Neural cell (in vitro differentiated cells): ENCODE measurements around the gene ARMC9. TPM values are rescaled to one million over a fixed set of nuclear protein-coding genes. Genes with fewer than 3 reads are reported as not detected.

ENCODE experiments used
- H2AFZ ChIP-seq: fragments of 200-600, 300-800 bp; sonication (generic), shearing (Covaris generic); 2 replicates; pipeline ENCODE4 v1.6.0; 2014; ENCODE audit warnings: low read depth, mild to moderate bottlenecking, antibody characterized with exemption, low read length, moderate library complexity
- H3F3A ChIP-seq: fragments of 200-600 bp; shearing (Covaris generic); 2 replicates; pipeline ENCODE4 v1.6.1; 2016; ENCODE audit warnings: mild to moderate bottlenecking, moderate library complexity, mixed read lengths, antibody characterized with exemption, low read length; ENCODE audit not compliant: insufficient read depth, poor library complexity, severe bottlenecking
- H3K27ac ChIP-seq: fragments of 200-600, 300-800 bp; sonication (generic), shearing (Covaris generic); 2 replicates; pipeline ENCODE4 v1.5.1; 2014; ENCODE audit warnings: mild to moderate bottlenecking, low read length, moderate library complexity
- H3K27me3 ChIP-seq: fragments of 300-800, 200-600 bp; sonication (generic), shearing (Covaris generic); 2 replicates; pipeline ENCODE4 v1.6.0; 2014; ENCODE audit warnings: mild to moderate bottlenecking, low read depth, low read length, moderate library complexity; ENCODE audit not compliant: insufficient read depth
- H3K36me3 ChIP-seq: fragments of 300-800, 200-600 bp; sonication (generic), shearing (Covaris generic); 2 replicates; pipeline ENCODE4 v1.5.1; 2014; ENCODE audit warnings: mild to moderate bottlenecking, antibody characterized with exemption, low read length, moderate library complexity; ENCODE audit not compliant: insufficient read depth
- H3K4me2 ChIP-seq: fragments of 300-800, 200-600 bp; sonication (generic), shearing (Covaris generic); 2 replicates; pipeline ENCODE4 v1.6.0; 2014; ENCODE audit warnings: mild to moderate bottlenecking, low read length
- H3K4me3 ChIP-seq: fragments of 300-800, 200-600 bp; sonication (generic), shearing (Covaris generic); 2 replicates; pipeline ENCODE4 v1.5.1; 2014; ENCODE audit warnings: mild to moderate bottlenecking, low read length, moderate library complexity
- H3K79me2 ChIP-seq: fragments of 200-600 bp; shearing (Covaris generic); replicated peaks from 2 replicates; pipeline ENCODE4 v1.6.0; 2014; ENCODE audit warnings: mild to moderate bottlenecking, low read length, moderate library complexity; ENCODE audit not compliant: insufficient read depth
- H3K9ac ChIP-seq: fragments of 300-800, 200-600 bp; sonication (generic), shearing (Covaris generic); 2 replicates; pipeline ENCODE4 v1.6.1; 2016; ENCODE audit warnings: mild to moderate bottlenecking, low read length, mixed read lengths
- H3K9me2 ChIP-seq: fragments of 200-600 bp; shearing (Covaris generic); 2 replicates; pipeline ENCODE4 v1.6.1; 2016; ENCODE audit warnings: mild to moderate bottlenecking, low read length, mixed read lengths; ENCODE audit not compliant: insufficient read depth
- H3K9me3 ChIP-seq: fragments of 200-600, 300-800 bp; sonication (generic), shearing (Covaris generic); 2 replicates; pipeline ENCODE4 v1.6.1; 2016; ENCODE audit warnings: mild to moderate bottlenecking, mixed run types, low read length, moderate library complexity, mixed read lengths
- H4K20me1 ChIP-seq: fragments of 200-600 bp; shearing (Covaris generic); 2 replicates; pipeline ENCODE4 v1.6.1; 2016; ENCODE audit warnings: mild to moderate bottlenecking, mixed run types; ENCODE audit not compliant: insufficient read depth
- EP300 ChIP-seq: fragments of 450-650 bp; conservative IDR thresholded peaks from 2 replicates; pipeline ENCODE4 v1.6.1; 2014; ENCODE audit warnings: antibody characterized with exemption, mild to moderate bottlenecking, moderate library complexity; ENCODE audit not compliant: poor library complexity, severe bottlenecking
- EZH2 ChIP-seq: fragments of 200-600, 300-800 bp; shearing (Covaris generic), sonication (generic); IDR thresholded peaks from 2 replicates; pipeline ENCODE4 v1.6.1; 2014; ENCODE audit warnings: antibody characterized with exemption, low read length, borderline replicate concordance, mild to moderate bottlenecking; ENCODE audit not compliant: insufficient read depth, poor library complexity, severe bottlenecking
- MXI1 ChIP-seq: fragments of 450-650 bp; conservative IDR thresholded peaks from 2 replicates; pipeline ENCODE4 v1.6.1; 2014; ENCODE audit warnings: antibody characterized with exemption, mild to moderate bottlenecking; ENCODE audit not compliant: poor library complexity, severe bottlenecking
- POLR2AphosphoS5 ChIP-seq: IDR thresholded peaks from 2 replicates; pipeline ENCODE4 v1.6.1; 2012
- RAD21 ChIP-seq: fragments of 450-650 bp; conservative IDR thresholded peaks from 2 replicates; pipeline ENCODE4 v1.6.1; 2014; ENCODE audit warnings: antibody characterized with exemption, mild to moderate bottlenecking, moderate library complexity
- REST ChIP-seq: IDR thresholded peaks from 2 replicates; pipeline ENCODE4 v1.6.1; 2012; ENCODE audit warnings: borderline replicate concordance
- SMC3 ChIP-seq: fragments of 450-650 bp; conservative IDR thresholded peaks from 2 replicates; pipeline ENCODE4 v1.6.1; 2014; ENCODE audit warnings: antibody characterized with exemption, mild to moderate bottlenecking, moderate library complexity; ENCODE audit not compliant: poor library complexity
- TAF1 ChIP-seq: IDR thresholded peaks from 2 replicates; pipeline ENCODE4 v1.6.1; 2012; ENCODE audit warnings: low read depth
- polyA plus RNA-seq: library from polyadenylated mRNA; depleted of rRNA; stranded (reverse); fragments of >200 nt; gene quantifications from 2 replicates; pipeline ENCODE4 v1.2.3, GENCODE V29; 2014
- TF ChIP-seq, protein P1 (sequence below): fragments of 450-650 bp; IDR thresholded peaks from 2 replicates; pipeline ENCODE4 v1.5.1; 2014; ENCODE audit warnings: antibody characterized with exemption, mild to moderate bottlenecking, moderate library complexity; ENCODE audit not compliant: poor library complexity, severe bottlenecking

ARMC9 gene
- polyA plus RNA-seq, 1 donor from 2014 or later: 13.9 TPM

DNA sequence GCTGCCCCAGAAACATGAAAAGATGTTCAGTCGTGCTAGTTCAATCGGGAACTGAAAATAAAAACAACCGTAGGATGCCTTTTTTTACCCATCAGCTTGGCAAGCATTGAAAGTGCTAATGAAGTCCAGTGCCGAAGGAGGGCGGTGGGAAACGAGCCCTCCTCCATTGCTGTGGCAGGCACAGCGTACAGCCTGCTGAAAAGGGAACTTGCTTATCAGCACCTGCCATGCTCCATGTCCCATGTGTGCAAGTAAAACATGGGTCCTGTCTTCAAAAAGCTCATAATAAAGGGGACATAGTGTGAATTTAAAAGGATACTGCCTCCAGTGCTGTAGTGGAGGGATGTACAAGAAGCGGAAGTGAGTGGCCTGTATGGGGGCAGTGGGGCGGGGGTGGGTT is 82.4 kb downstream of the ARMC9 start:
- Histone ChIP-seq H3K27ac (no peak overlapping the region), H3K79me2 (no peaks in the 10 kb centered on the region), H3K9ac (no peak overlapping the region), H3K36me3 (peaks cover 7% of the 10 kb centered on the region), H2AFZ (no peak overlapping the region), H3K9me3 (no peaks in the 10 kb centered on the region), H3K4me2 (no peak overlapping the region), H3K27me3 (no peaks in the 10 kb centered on the region), H3K9me2 (no peaks in the 10 kb centered on the region), H3F3A (no peaks in the 10 kb centered on the region), H3K4me3 (no peak overlapping the region), H4K20me1 (no peaks in the 10 kb centered on the region)
- no peak for TF ChIP-seq MXI1
- no peak for TF ChIP-seq RAD21
- no peak for TF ChIP-seq EZH2
- TF ChIP-seq POLR2AphosphoS5: no peak
- no peak for TF ChIP-seq SMC3
- TF ChIP-seq, protein P1, sequence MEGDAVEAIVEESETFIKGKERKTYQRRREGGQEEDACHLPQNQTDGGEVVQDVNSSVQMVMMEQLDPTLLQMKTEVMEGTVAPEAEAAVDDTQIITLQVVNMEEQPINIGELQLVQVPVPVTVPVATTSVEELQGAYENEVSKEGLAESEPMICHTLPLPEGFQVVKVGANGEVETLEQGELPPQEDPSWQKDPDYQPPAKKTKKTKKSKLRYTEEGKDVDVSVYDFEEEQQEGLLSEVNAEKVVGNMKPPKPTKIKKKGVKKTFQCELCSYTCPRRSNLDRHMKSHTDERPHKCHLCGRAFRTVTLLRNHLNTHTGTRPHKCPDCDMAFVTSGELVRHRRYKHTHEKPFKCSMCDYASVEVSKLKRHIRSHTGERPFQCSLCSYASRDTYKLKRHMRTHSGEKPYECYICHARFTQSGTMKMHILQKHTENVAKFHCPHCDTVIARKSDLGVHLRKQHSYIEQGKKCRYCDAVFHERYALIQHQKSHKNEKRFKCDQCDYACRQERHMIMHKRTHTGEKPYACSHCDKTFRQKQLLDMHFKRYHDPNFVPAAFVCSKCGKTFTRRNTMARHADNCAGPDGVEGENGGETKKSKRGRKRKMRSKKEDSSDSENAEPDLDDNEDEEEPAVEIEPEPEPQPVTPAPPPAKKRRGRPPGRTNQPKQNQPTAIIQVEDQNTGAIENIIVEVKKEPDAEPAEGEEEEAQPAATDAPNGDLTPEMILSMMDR: no peak
- TF ChIP-seq TAF1: no peak
- no peak for TF ChIP-seq EP300
- no peak for TF ChIP-seq REST

GRCh38 chr2:231284296-231284695 is 85.9 kb downstream of the ARMC9 start:
- Histone ChIP-seq H3F3A (no peaks in the 10 kb centered on the region), H3K9me3 (no peaks in the 10 kb centered on the region), H3K4me2 (no peak overlapping the region), H3K9ac (no peak overlapping the region), H3K9me2 (no peaks in the 10 kb centered on the region), H3K4me3 (no peak overlapping the region), H2AFZ (no peak overlapping the region), H3K36me3 (no peaks in the 10 kb centered on the region), H3K79me2 (no peaks in the 10 kb centered on the region), H4K20me1 (no peaks in the 10 kb centered on the region), H3K27me3 (no peaks in the 10 kb centered on the region), H3K27ac (no peak overlapping the region)
- TF ChIP-seq EP300 (no peak), REST (no peak), MXI1 (no peak), SMC3 (no peak), TAF1 (no peak), EZH2 (no peak), POLR2AphosphoS5 (no peak), RAD21 (no peak)
- TF ChIP-seq, protein P1: no peak
